HuH-7 (cell line): ENCODE measurements around the gene GLB1L3.

Source experiments
- DNase-seq: peaks from one replicate; pipeline ENCODE4 v3.0.0; 2011; ENCODE audit warnings: low spot score

GLB1L3 gene, protein sequence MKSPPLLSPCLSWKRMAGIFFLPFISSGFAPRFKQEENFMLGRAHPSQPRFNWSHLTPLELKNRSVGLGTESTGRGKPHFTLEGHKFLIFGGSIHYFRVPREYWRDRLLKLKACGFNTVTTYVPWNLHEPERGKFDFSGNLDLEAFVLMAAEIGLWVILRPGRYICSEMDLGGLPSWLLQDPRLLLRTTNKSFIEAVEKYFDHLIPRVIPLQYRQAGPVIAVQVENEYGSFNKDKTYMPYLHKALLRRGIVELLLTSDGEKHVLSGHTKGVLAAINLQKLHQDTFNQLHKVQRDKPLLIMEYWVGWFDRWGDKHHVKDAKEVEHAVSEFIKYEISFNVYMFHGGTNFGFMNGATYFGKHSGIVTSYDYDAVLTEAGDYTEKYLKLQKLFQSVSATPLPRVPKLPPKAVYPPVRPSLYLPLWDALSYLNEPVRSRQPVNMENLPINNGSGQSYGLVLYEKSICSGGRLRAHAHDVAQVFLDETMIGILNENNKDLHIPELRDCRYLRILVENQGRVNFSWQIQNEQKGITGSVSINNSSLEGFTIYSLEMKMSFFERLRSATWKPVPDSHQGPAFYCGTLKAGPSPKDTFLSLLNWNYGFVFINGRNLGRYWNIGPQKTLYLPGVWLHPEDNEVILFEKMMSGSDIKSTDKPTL

GRCh38 chr11:134275534-134276395 lies at the start of gene GLB1L3:
Gene GLB1L3, plus strand, starts transcription at chr11:134276379. Its CDS starts 362 bp downstream, at chr11:134276741.
- DNase-seq = no peak

- DNase-seq = no peak
Measured at GRCh38 chr11:134226806-134227325, 49.3 kb upstream of the GLB1L3 start.

DNA sequence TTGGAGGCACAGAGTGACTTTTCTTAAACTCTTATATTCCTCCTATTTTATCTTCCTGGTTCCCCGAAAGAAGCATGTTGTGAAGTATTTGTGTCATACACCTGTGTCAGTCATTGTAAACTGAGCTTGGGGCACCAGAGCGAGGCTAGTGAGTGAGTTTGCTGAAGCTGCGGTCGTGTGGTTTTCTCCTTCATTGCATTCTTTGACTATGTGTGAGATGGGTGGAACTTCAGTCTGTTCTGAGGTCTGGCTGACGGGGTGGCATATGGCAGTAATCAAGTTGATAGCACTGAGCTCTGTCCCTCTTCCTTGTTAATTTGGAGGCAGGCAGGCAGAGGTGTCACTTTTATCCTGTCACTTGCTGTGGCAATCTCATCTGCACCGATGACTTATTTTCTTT lies 47.6 kb upstream of the GLB1L3 start:
- no peak for DNase-seq

DNA sequence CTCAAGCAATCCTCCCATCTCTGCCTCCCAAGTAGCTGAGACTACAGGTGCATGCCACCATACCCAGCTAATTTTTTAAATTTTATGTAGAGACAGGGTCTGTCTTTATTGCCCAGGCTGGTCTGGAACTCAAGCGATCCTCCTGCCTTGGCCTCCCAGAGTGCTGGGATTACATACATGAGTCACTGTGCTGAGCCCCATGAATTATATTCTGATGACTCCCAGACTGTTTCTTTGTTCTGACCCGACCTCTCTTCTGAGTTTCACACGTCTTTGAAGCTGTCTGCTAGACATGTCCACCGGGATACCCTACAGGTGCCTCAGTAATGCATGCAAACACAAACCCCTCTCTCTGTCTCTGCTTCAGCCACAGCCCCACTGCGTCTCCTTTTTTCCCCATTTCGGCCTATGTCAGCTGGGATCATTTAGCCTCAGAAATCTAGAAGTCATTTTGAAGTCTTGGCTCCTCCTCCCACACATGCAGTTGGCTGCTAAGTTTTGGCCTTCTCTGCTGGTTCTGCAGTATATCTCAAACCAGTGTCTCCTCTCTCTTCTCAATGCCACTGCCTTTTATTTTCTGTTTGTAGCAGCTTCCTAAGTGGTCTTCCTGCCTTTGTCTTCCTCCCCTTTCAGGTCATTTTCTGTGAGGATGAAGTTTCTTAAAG lies 46.9 kb upstream of the GLB1L3 start:
- no peak for DNase-seq

DNA sequence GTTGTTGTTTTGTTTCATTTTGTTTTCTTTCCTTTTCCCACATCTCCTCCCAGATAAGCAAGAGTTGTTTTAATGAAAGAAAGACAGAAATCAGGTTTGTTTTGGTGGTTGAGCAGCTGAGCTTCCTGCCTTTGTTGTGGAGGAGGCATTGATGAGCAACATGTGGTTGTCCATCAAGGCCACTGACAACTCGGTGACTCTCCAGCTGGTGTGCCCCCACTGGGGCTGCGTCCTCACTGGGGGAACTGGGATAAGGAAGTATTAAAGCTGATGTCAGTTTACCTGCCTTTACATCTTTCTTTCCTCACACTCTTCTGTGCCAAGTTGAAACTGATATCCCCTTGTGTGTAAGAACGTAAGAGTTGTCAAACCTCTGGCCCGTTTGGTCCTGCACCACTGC lies 45.8 kb upstream of the GLB1L3 start:
- DNase-seq = no peak

DNA sequence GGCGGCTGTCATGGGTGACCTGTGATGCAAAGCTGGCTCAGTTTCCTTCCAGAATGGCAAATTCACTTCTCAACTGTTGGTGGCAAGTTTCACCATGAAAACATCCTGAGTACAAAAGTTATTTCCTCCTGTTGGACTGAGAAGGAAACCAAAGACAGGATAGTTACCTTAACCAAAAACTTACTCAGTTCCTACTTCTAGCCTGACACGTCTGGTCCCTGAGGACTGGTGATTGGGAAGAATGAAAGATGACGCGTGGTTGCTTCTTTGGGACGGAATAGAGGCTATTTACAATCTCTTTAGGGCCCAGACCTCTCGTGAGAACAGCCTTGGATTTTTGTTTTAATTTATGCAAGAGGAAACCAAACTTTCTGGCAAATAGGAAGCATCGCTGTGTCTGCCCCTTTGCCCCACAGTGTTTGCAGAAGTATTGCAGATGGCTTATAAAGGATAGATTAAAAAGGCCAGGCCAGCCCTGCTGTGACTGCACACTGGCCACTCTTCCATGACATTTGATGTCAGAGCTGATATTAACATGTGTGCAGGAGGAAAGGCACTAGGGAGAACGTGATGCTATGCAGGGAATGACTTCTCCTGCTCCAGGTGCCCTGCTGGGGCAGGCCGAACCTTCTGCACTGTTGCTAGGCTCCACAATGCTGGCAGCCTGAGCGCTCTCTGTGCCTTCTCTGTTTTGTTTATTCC lies 44.1 kb upstream of the GLB1L3 start:
- DNase-seq = no peak

DNA sequence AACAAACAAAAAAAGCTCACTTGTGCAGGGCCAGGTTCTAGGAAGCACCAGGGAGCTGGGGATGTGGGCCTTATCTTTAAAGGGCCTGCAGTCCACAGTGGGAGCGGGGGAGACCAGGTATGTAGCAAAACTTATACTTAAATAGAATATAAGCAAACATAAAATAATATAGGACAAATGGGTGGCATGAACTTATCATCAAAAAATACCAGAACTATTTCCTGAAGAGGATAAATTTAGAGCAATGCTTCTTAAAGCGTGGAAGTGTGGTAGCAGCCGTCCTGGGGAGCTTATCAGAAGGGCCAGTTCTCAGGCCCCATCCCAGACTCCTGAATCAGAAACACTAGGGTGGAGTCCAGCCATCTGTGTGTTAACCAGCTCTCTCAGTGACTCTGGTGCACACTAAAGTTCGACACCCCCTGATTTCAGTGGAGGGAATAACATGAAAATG lies 42.4 kb upstream of the GLB1L3 start:
- no peak for DNase-seq

GRCh38 chr11:134235399-134235798 lies 40.8 kb upstream of the GLB1L3 start:
- DNase-seq = no peak

GRCh38 chr11:134236834-134237556 lies 39.2 kb upstream of the GLB1L3 start:
- DNase-seq = no peak

- no peak for DNase-seq
Measured at GRCh38 chr11:134237557-134237922, 38.6 kb upstream of the GLB1L3 start.

- no peak for DNase-seq
Measured at GRCh38 chr11:134238956-134239355, 37.2 kb upstream of the GLB1L3 start.

DNA sequence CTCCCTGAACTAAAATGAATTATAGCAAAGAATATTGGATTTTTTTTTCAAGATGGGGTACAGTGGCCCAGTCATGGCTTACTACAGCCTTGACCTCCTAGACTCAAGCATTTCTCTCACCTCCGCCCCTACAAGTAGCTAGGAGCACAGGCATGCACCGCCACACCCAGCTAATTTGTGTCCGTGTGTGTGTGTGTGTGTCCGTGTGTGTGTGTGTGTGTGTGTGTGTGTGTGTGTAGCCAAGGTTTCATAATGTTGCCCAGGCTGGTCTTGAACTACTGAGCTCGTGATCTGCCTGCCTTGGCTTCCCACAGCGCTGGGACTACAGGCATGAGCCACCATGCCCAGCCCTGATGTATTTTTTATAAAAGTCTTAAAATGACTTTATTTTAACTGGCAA lies 35.6 kb upstream of the GLB1L3 start:
- no peak for DNase-seq

DNA sequence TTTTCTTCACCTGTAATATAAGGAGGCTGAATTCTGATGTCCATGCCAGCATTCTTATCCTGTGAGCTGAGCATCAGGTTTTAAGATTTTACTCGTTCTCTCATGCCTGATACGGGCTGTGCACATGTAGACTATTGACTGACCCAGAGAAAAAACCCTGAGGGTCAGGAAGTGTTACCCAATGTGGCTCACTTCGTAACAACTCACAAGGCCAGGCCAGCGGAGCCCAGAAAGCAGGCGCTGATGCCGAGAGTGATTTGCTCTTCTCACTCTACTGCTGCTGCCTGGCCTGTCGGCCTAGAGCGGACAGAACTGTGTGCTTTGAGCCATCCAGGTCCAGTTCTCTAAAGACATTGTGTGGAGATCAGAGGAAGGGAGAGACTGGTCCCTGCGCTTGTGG lies 33.8 kb upstream of the GLB1L3 start:
- DNase-seq = no peak

- DNase-seq = no peak
Measured at GRCh38 chr11:134243913-134244312, 32.3 kb upstream of the GLB1L3 start.

DNA sequence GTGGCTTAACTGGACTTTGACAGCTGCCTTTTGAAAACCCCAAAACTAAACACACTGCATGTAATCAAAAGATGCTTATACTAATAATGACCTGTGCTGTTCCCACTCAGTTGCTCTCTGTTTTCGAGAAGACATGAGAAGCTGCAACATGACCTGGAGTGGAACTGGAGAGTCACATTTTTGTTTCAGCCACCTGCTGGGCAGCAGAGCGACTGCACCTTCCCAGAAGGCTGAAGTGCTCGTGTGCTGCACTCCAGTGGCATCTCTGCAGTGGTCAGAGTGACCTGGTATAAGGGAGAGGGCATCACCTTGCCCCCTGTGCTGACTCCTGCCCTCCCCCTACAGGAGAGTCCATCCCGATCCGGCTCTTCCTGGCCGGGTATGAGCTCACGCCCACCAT lies 31.6 kb upstream of the GLB1L3 start:
- peak; percentile 36 for DNase-seq

DNA sequence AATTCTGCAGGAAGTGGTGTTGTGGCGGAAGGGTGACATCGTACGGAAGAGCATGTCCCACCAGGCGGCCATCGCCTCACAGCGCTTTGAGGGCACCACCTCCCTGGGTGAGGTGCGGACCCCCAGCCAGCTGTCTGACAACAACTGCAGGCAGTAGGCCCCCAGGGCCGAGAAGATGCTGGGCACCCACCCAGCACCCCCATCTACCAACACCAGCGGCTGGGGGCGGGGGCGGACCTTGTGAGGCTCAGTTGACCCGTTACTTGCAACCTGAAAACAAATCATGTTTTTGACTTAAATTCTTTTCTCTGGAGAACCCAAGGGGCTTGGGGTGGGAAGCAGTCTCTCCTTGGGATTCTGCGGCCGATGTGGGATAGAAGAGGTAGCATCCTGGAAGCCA lies 30.7 kb upstream of the GLB1L3 start:
- no peak for DNase-seq

GRCh38 chr11:134246100-134246499 lies 30.1 kb upstream of the GLB1L3 start:
- DNase-seq = no peak

DNA sequence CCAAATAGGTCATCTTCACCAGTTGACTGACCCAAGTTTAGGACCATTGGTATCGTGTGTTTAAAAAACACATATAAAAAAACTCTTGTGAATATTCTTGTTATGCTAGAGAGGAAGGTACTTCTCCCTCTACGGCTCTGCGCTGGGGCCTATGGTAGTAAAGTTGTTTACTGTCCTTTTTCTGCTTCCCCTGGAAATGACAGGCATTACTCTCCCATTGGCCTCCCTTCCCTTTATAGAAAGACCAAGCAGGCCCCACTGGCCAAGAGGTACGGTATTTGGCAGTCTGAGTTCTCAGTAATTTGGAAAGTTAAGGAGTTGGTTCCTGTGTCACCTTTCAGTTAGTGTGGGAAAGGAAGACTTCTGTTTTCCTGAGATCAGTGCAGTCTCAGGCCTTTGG lies 29.5 kb upstream of the GLB1L3 start:
- DNase-seq = no peak

DNA sequence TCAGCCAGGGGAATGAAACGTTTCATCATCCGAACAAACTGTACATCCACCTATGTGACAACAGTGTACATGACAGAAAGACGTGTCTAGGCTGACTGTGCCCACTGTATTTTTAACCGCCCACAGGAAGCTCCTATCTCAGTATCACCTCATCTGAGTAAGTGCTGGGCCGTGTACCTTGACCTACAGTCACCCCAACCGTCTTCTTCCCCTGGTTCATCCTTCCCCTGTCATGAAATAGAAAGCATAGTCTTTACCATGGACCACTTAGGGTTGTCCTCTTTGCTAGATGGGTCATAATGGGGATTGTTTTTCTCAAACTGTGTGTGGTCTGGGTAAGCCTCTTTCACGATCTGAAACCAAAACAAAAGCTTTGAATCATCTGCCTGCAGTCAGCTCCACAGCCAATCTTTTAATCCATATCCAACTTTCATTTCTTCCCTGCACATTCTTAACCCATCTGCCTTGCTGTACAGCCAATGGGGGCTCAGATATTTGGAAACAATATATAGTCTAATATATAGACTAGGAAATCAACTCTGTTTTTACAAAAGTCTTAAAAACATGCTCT lies 27.2 kb upstream of the GLB1L3 start:
- DNase-seq = no peak

DNA sequence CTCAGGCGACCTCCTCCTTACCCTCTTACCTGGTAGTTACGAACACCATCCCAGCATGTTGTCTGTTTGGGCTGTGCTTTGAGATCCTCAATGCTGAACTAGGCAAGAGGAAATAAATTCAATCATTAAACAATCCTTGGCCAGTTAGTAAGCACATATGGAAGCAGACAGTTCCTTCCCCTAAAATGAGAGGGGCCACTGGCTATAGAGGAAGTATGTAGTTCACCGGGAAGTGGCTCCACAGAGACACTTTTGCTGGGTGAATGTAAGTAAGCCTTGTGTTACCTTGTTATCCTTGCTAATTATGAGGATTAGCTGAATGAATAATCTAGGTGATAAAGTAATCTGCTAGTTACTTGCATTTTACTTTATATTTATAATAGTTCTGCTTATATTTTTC lies 25.9 kb upstream of the GLB1L3 start:
- no peak for DNase-seq
